HCT116 (cell line): ENCODE measurements around the gene UBE2D1.

ENCODE experiments used
- ATF3 ChIP-seq: IDR thresholded peaks from 2 replicates; pipeline ENCODE4 v1.6.1; 2012
- CTCF ChIP-seq, 3 experiments: fragments of 200-600 bp in 1 of 3; sonication (generic) in 1 of 3; IDR thresholded peaks in 2 of 3; conservative IDR thresholded peaks in 1 of 3; 2 replicates each; pipeline ENCODE4 v1.5.1; 2012 to 2017; ENCODE audit warnings: low read depth in 2 of 3, low read length in 2 of 3, antibody characterized with exemption in 1 of 3, borderline replicate concordance in 1 of 3, control low read depth in 1 of 3, mild to moderate bottlenecking in 1 of 3, mixed read lengths in 1 of 3, mixed run types in 1 of 3, moderate library complexity in 1 of 3; ENCODE audit not compliant: insufficient read depth in 1 of 3
- EZH2 ChIP-seq: fragments of 200-600 bp; sonication (generic); IDR thresholded peaks from 2 replicates; pipeline ENCODE4 v1.6.1; 2017; ENCODE audit warnings: antibody characterized with exemption, mixed run types
- EZH2phosphoT487 ChIP-seq: fragments of 200-600 bp; IDR thresholded peaks from 2 replicates; pipeline ENCODE4 v1.6.1; 2018; ENCODE audit warnings: antibody characterized with exemption, borderline replicate concordance
- JUND ChIP-seq: IDR thresholded peaks from 2 replicates; pipeline ENCODE4 v1.6.1; 2012
- MAX ChIP-seq: IDR thresholded peaks from 2 replicates; pipeline ENCODE4 v1.6.1; 2012
- POLR2A ChIP-seq: IDR thresholded peaks from 2 replicates; pipeline ENCODE4 v1.7.0; 2011; ENCODE audit warnings: borderline replicate concordance; ENCODE audit not compliant: insufficient read depth, insufficient read length; ENCODE audit errors: extremely low read depth
- POLR2AphosphoS5 ChIP-seq: IDR thresholded peaks from 2 replicates; pipeline ENCODE4 v1.6.1; 2011; ENCODE audit warnings: mild to moderate bottlenecking, low read depth, low read length, moderate library complexity
- REST ChIP-seq: IDR thresholded peaks from 2 replicates; pipeline ENCODE4 v1.6.1; 2012; ENCODE audit warnings: low read depth
- YY1 ChIP-seq: IDR thresholded peaks from 2 replicates; pipeline ENCODE4 v1.6.1; 2011; ENCODE audit warnings: low read length, low read depth, moderate library complexity, mild to moderate bottlenecking; ENCODE audit not compliant: insufficient replicate concordance; ENCODE audit errors: extremely low read depth
- ZBTB33 ChIP-seq: IDR thresholded peaks from 2 replicates; pipeline ENCODE4 v1.6.1; 2011; ENCODE audit warnings: mild to moderate bottlenecking, low read length, moderate library complexity; ENCODE audit not compliant: insufficient replicate concordance; ENCODE audit errors: extremely low read depth

- TF ChIP-seq CTCF (IDR thresholded peaks at IDR 0.05 in 2 of 3, conservative IDR thresholded peaks at IDR 0.05 in 1 of 3; ENCODE audit: borderline replicate concordance in 1 of 3, insufficient read depth in 1 of 3, low read depth in 2 of 3, low read length in 2 of 3) (peak; percentile 45 to 58 (median 58); a peak in 5 of 6 replicates), YY1 (peak; percentile 82), EZH2 (no peak), POLR2AphosphoS5 (peak; percentile 97), ATF3 (no peak), MAX (peak; percentile 88), EZH2phosphoT487 (no peak), JUND (no peak), POLR2A (peak; percentile 95), ZBTB33 (peak; percentile 47), REST (no peak)
Measured at GRCh38 chr10:58384999-58385783, 50.4 kb downstream of the UBE2D1 start, which contains the start of gene TFAM.
